HCT116 (cell line): ENCODE results near the gene OPCML. TPM values are rescaled to one million over a fixed set of nuclear protein-coding genes. Genes with fewer than 3 reads are reported as not detected.

Experiments
- ATAC-seq: fragments of 200-7000 bp; cut with Tn5 transposase; 2 replicates; pipeline ENCODE4 v1.9.1; 2020; ENCODE audit warnings: mild to moderate bottlenecking, moderate library complexity
- BruUV-seq: library from RNA; stranded (reverse); fragments of 400-500 nt; replicated peaks from 2 replicates; lab custom pipeline; 2021; lab: Mats Ljungman, UMichigan
- CTCF ChIA-PET: fragments of 300-600 bp; sonication (Branson Sonifier 250); formaldehyde crosslinking; loops from one replicate; lab custom pipeline; 2021; ENCODE audit warnings: antibody characterized with exemption; lab: Charles Lee
- POLR2A ChIA-PET: fragments of 300-600, 350-600 bp; sonication (Branson Sonifier 250); formaldehyde crosslinking; loops from one replicate; lab custom pipeline; 2021; ENCODE audit warnings: antibody characterized with exemption; lab: Charles Lee
- RAD21 ChIA-PET, 2 experiments: fragments of 300-600 bp; sonication (Branson Sonifier 250); formaldehyde crosslinking; loops; one replicate each; lab custom pipeline; 2023; ENCODE audit warnings: low total read pairs in 2 of 2; ENCODE audit not compliant: uncharacterized antibody in 2 of 2, unreplicated experiment in 2 of 2, low non-redundant PET in 1 of 2; lab: Charles Lee
- DNase-seq: peaks from one replicate; pipeline ENCODE4 v3.0.0-alpha.2; 2010; ENCODE audit warnings: low read depth, low spot score
- H2AFZ ChIP-seq: fragments of 200-600 bp; shearing (Covaris generic), sonication (generic); 2 replicates; pipeline ENCODE4 v1.6.1; 2017; ENCODE audit warnings: low read depth, mixed run types, mixed read lengths, antibody characterized with exemption, low read length; ENCODE audit not compliant: poor library complexity, severe bottlenecking
- H3K27ac ChIP-seq: 2 replicates; pipeline ENCODE4 v1.5.1; 2012; ENCODE audit warnings: low read depth, low read length
- H3K27me3 ChIP-seq: fragments of 200-600 bp; sonication (generic); 2 replicates; pipeline ENCODE4 v1.6.1; 2016; ENCODE audit warnings: mixed run types, low read length, mixed read lengths; ENCODE audit not compliant: insufficient read depth
- H3K36me3 ChIP-seq, 2 experiments: fragments of 200-500 bp in 1 of 2; fragments of 200-600 bp in 1 of 2; sonication (Bioruptor generic) in 1 of 2; sonication (generic) in 1 of 2; 2 replicates each; pipeline versions ENCODE4 v1.5.1 to v1.6.1; 2014 to 2016; ENCODE audit warnings: low read length in 2 of 2, inconsistent platforms in 1 of 2, mixed read lengths in 1 of 2, mixed run types in 1 of 2; ENCODE audit not compliant: insufficient read depth in 2 of 2, control insufficient read depth in 1 of 2
- H3K4me1 ChIP-seq, 2 experiments: fragments of 200-600 bp in 1 of 2; sonication (generic) in 1 of 2; 2 replicates each; pipeline versions ENCODE4 v1.5.1 to v1.6.1; 2012 to 2017; ENCODE audit warnings: low read length in 2 of 2, inconsistent platforms in 1 of 2, mild to moderate bottlenecking in 1 of 2, mixed read lengths in 1 of 2, mixed run types in 1 of 2, moderate library complexity in 1 of 2; ENCODE audit not compliant: insufficient read depth in 2 of 2, control insufficient read depth in 1 of 2
- H3K4me2 ChIP-seq: fragments of 200-600 bp; sonication (generic); 2 replicates; pipeline ENCODE4 v1.6.1; 2017; ENCODE audit warnings: mixed run types, low read length, mixed read lengths
- H3K4me3 ChIP-seq, 2 experiments: fragments of 200-600 bp in 1 of 2; sonication (generic) in 1 of 2; replicated peaks in 1 of 2; 2 replicates each; pipeline ENCODE4 v1.5.1; 2011 to 2016; ENCODE audit warnings: low read length in 2 of 2, control low read depth in 1 of 2, low read depth in 1 of 2, mild to moderate bottlenecking in 1 of 2, mixed read lengths in 1 of 2, mixed run types in 1 of 2
- H3K79me2 ChIP-seq: fragments of 200-600 bp; sonication (generic); 2 replicates; pipeline ENCODE4 v1.6.1; 2017; ENCODE audit warnings: mild to moderate bottlenecking, mixed run types, low read length, moderate library complexity, mixed read lengths; ENCODE audit not compliant: insufficient read depth
- H3K9ac ChIP-seq: fragments of 200-600 bp; sonication (generic); 2 replicates; pipeline ENCODE4 v1.6.1; 2016; ENCODE audit warnings: low read length, mixed read lengths
- H3K9me2 ChIP-seq: fragments of 200-600 bp; sonication (generic), shearing (Covaris generic); 2 replicates; pipeline ENCODE4 v1.6.1; 2017; ENCODE audit warnings: mixed run types, mild to moderate bottlenecking, moderate library complexity; ENCODE audit not compliant: insufficient read depth
- H3K9me3 ChIP-seq, 2 experiments: fragments of 200-500 bp in 1 of 2; fragments of 200-600 bp in 1 of 2; sonication (Bioruptor generic) in 1 of 2; sonication (generic) in 1 of 2; 2 replicates each; pipeline ENCODE4 v1.6.1; 2014 to 2017; ENCODE audit warnings: low read length in 2 of 2, mixed read lengths in 2 of 2, inconsistent platforms in 1 of 2, low read depth in 1 of 2, mild to moderate bottlenecking in 1 of 2, mixed run types in 1 of 2, moderate library complexity in 1 of 2; ENCODE audit not compliant: control insufficient read depth in 1 of 2, insufficient read depth in 1 of 2
- H4K20me1 ChIP-seq: fragments of 200-600 bp; sonication (generic), shearing (Covaris generic); 2 replicates; pipeline ENCODE4 v1.6.1; 2017; ENCODE audit warnings: mixed run types, mild to moderate bottlenecking, moderate library complexity; ENCODE audit not compliant: insufficient read depth
- ATF3 ChIP-seq: IDR thresholded peaks from 2 replicates; pipeline ENCODE4 v1.6.1; 2012
- CBX3 ChIP-seq: IDR thresholded peaks from 2 replicates; pipeline ENCODE4 v1.6.1; 2012; ENCODE audit warnings: low read depth
- CEBPB ChIP-seq: IDR thresholded peaks from 2 replicates; pipeline ENCODE4 v1.6.1; 2012; ENCODE audit warnings: low read depth
- CTCF ChIP-seq, 3 experiments: fragments of 200-600 bp in 1 of 3; sonication (generic) in 1 of 3; IDR thresholded peaks in 2 of 3; conservative IDR thresholded peaks in 1 of 3; 2 replicates each; pipeline ENCODE4 v1.5.1; 2012 to 2017; ENCODE audit warnings: low read depth in 2 of 3, low read length in 2 of 3, antibody characterized with exemption in 1 of 3, borderline replicate concordance in 1 of 3, control low read depth in 1 of 3, mild to moderate bottlenecking in 1 of 3, mixed read lengths in 1 of 3, mixed run types in 1 of 3, moderate library complexity in 1 of 3; ENCODE audit not compliant: insufficient read depth in 1 of 3
- EGR1 ChIP-seq: IDR thresholded peaks from 2 replicates; pipeline ENCODE4 v1.6.1; 2012; ENCODE audit warnings: low read depth
- ELF1 ChIP-seq: IDR thresholded peaks from 2 replicates; pipeline ENCODE4 v1.6.1; 2012; ENCODE audit warnings: low read depth, borderline replicate concordance
- EZH2 ChIP-seq: fragments of 200-600 bp; sonication (generic); IDR thresholded peaks from 2 replicates; pipeline ENCODE4 v1.6.1; 2017; ENCODE audit warnings: antibody characterized with exemption, mixed run types
- EZH2phosphoT487 ChIP-seq: fragments of 200-600 bp; IDR thresholded peaks from 2 replicates; pipeline ENCODE4 v1.6.1; 2018; ENCODE audit warnings: antibody characterized with exemption, borderline replicate concordance
- JUND ChIP-seq: IDR thresholded peaks from 2 replicates; pipeline ENCODE4 v1.6.1; 2012
- MAX ChIP-seq: IDR thresholded peaks from 2 replicates; pipeline ENCODE4 v1.6.1; 2012
- POLR2A ChIP-seq: IDR thresholded peaks from 2 replicates; pipeline ENCODE4 v1.7.0; 2011; ENCODE audit warnings: borderline replicate concordance; ENCODE audit not compliant: insufficient read depth, insufficient read length; ENCODE audit errors: extremely low read depth
- POLR2AphosphoS5 ChIP-seq: IDR thresholded peaks from 2 replicates; pipeline ENCODE4 v1.6.1; 2011; ENCODE audit warnings: mild to moderate bottlenecking, low read depth, low read length, moderate library complexity
- REST ChIP-seq: IDR thresholded peaks from 2 replicates; pipeline ENCODE4 v1.6.1; 2012; ENCODE audit warnings: low read depth
- SP1 ChIP-seq: IDR thresholded peaks from 2 replicates; pipeline ENCODE4 v1.6.1; 2012; ENCODE audit warnings: low read depth
- SRF ChIP-seq: IDR thresholded peaks from 2 replicates; pipeline ENCODE4 v1.6.1; 2012; ENCODE audit warnings: low read depth
- TCF7L2 ChIP-seq: IDR thresholded peaks from 2 replicates; pipeline ENCODE4 v1.7.0; 2011; ENCODE audit warnings: borderline replicate concordance, inconsistent platforms; ENCODE audit not compliant: insufficient read depth, insufficient read length; ENCODE audit errors: extremely low read depth
- YY1 ChIP-seq: IDR thresholded peaks from 2 replicates; pipeline ENCODE4 v1.6.1; 2011; ENCODE audit warnings: low read length, low read depth, moderate library complexity, mild to moderate bottlenecking; ENCODE audit not compliant: insufficient replicate concordance; ENCODE audit errors: extremely low read depth
- ZFX ChIP-seq: fragments of 450-650 bp; IDR thresholded peaks from 2 replicates; pipeline ENCODE4 v1.6.1; 2017
- ZNF274 ChIP-seq: fragments of 200-500 bp; sonication (Bioruptor generic); IDR thresholded peaks from 2 replicates; pipeline ENCODE4 v1.6.1; 2014; ENCODE audit warnings: mild to moderate bottlenecking, low read depth, low read length, inconsistent platforms
- intact Hi-C: fragments of 100-400 bp; cut with micrococcal nuclease; formaldehyde crosslinking; loops from 2 replicates; pipeline ENCODE4 v1.10.0; 2022
- total RNA-seq: library from RNA; stranded (reverse); gene quantifications from one replicate; pipeline ENCODE4 v1.2.1, GENCODE V29; 2021; ENCODE audit not compliant: unreplicated experiment

Gene OPCML
- total RNA-seq, 1 experiment from 2014 or later, result not detected

- CTCF ChIA-PET, result no interaction called here
- RAD21 ChIA-PET, result no interaction called here
Observed at GRCh38 chr11:132904607-132905006, 627.7 kb downstream of the OPCML start.

More at GRCh38 chr11:132904607-132905006, 627.7 kb downstream of the OPCML start:
- H3K27ac ChIP-seq, result no peak overlapping the region
- H3K4me3 ChIP-seq, result no peak overlapping the region
- DNase-seq (no peak), ATAC-seq (no peak)
- H2AFZ ChIP-seq, result no peak overlapping the region
- H3K9me2 ChIP-seq, result no peaks in the 10 kb centered on the region
- H3K4me2 ChIP-seq, result no peak overlapping the region
- POLR2A ChIA-PET, result no interaction called here
- no peaks in the 10 kb centered on the region for H3K79me2 ChIP-seq
- TF ChIP-seq SP1 (no peak), SRF (no peak), REST (no peak), CBX3 (no peak), CTCF (IDR thresholded peaks at IDR 0.05 in 2 of 3, conservative IDR thresholded peaks at IDR 0.05 in 1 of 3; ENCODE audit: borderline replicate concordance in 1 of 3, insufficient read depth in 1 of 3, low read depth in 2 of 3, low read length in 2 of 3) (no peak), CEBPB (no peak), EZH2phosphoT487 (no peak), TCF7L2 (no peak), ATF3 (no peak), POLR2AphosphoS5 (no peak), EGR1 (no peak), EZH2 (no peak), ELF1 (no peak), MAX (no peak), ZFX (no peak), YY1 (no peak), JUND (no peak), ZNF274 (no peak), POLR2A (no peak)
- TF ChIP-seq, all 23 proteins: peak for 0
- no TSS peak for BruUV-seq
- peaks cover 0 to 24% of the 10 kb centered on the region in 2 experiments; a peak in 2 of 4 replicates for H3K9me3 ChIP-seq
- no peaks in the 10 kb centered on the region for H4K20me1 ChIP-seq
- intact Hi-C loops, result no loop called here
- no peaks in the 10 kb centered on the region for H3K36me3 ChIP-seq
- H3K27me3 ChIP-seq, result no peaks in the 10 kb centered on the region
- H3K9ac ChIP-seq, result no peak overlapping the region
- H3K4me1 ChIP-seq, result no peaks in the 10 kb centered on the region
